HG03045 (cell line): ENCODE results near the gene PLIN3.
"Not testable (repeated sequence)": the region's sequence is repeated elsewhere in the genome, so short reads cannot be mapped to it uniquely, and the experiment has no call there.

ENCODE experiments used
- ATAC-seq: cut with Tn5 transposase; IDR thresholded peaks from one replicate; pipeline ENCODE4 v1.9.1; 2021; ENCODE audit warnings: mild to moderate bottlenecking, moderate library complexity; ENCODE audit not compliant: unreplicated experiment

PLIN3 gene

DNA sequence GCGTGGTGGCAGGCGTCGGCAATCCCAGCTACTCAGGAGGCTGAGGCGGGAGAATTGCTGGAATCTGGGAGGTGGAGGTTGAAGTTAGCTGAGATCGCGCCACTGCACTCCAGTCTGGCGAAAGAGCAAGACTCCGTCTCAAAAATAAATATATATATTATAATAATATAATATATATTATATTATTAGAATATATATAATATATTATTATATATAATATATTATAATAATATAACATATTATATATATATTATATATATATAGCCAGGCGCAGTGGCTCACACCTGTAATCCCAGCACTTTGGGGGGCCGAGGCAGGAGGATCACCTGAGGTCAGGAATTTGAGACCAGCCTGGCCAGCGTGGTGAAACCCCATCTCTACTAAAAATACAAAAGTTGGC, 25.5 kb upstream of the PLIN3 start:
- not testable (repeated sequence) for ATAC-seq

DNA sequence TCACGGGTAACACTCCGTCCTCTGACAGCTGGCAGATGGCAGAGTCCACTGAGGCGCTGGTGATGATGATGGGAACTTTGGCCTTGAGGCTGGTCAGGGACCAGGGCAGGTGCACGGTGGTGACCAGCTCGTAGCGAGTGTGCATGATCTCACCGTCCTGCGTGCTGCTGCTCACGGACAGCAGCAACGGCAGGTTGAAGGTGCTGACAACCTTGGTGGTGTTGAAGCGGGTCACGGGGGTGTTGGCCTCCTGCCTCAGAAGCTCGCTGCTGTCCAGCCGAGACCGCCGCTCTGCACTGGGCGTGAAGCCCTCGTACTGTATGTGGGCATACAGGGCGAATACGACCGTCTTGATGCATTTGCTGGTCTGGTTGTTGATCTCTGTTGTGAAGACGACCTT, 23.6 kb upstream of the PLIN3 start:
- ATAC-seq, result no peak

DNA sequence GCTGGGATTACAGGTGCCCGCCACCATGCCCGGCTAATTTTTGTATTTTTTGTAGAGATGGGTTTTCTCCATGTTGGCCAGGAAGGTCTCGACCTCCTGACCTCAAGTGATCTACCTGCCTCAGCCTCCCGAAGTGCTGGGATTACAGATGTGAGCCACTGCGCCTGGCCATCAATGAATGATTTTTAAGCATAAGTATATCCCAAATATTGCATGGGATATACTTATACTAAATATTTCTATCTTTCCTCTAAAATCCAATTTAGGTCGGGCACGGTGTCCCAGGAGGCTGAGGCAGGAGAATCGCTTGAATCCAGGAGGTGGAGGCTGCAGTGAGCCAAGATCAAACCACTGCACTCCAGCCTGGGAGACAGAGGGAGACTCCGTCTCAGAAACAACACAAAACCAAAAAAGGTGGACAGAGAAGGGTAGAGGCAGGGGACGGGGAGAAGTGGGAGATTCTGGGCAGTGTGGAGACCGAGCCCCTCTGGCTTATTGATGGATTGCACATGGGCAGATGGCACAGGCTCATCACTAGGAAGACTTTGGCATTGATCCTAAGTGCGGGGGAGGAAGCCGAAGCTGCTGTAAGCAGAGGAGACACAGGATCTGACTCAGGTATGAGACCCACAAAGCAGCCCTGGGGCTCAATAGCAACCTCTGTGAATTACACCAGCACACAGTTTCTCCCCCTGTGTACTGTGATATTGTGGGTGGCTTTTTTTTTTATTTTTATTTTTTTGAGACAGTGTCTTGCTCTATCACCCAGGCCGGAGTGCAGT, 21.8 kb upstream of the PLIN3 start:
- ATAC-seq, result no peak

DNA sequence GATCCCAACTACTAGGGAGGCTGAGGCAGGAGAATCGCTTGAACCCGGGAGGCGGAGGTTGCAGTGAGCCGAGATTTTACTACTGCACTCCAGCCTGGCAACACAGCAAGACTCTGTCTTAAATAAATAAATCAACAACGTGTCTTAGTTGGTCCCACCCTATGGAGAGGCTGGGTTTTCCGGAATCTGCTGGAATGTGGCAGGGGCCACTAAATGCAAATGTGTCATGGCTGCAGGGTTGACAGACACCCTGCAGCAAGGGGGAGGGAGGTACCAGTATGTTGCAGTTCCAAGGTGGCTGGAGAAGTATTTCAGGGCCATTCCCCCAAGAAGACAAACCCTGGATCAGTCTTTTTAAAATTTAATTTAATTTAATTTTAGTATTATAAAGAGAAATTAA, 20.3 kb upstream of the PLIN3 start:
- not testable (repeated sequence) for ATAC-seq

DNA sequence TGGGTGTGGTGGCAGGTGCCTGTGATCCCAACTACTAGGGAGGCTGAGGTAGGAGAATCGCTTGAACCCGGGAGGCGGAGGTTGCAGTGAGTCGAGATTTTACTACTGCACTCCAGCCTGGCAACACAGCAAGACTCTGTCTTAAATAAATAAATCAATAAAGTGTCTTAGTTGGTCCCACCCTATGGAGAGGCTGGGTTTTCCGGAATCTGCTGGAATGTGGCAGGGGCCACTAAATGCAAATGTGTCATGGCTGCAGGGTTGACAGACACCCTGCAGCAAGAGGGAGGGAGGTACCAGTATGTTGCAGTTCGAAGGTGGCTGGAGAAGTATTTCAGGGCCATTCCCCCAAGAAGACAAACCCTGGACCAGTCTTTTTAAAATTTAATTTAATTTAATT, 17.5 kb upstream of the PLIN3 start:
- not testable (repeated sequence) for ATAC-seq

DNA sequence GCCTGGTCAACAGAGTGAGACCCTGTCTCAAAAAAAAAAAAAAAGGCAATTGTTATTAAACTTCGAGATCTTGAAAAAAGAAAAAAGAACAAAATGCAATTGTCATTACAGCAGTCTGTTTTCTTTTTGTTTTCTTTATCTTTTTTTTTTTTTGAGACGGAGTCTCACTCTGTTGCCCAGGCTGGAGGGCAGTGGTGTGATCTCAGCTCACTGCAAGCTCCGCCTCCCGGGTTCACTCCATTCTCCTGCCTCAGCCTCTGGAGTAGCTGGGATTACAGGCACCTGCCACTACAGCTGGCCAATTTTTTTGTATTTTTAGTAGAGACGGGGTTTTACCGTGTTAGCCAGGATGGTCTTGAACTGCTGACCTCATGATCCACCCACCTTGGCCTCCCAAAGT, 15.4 kb upstream of the PLIN3 start:
- not testable (repeated sequence) for ATAC-seq

DNA sequence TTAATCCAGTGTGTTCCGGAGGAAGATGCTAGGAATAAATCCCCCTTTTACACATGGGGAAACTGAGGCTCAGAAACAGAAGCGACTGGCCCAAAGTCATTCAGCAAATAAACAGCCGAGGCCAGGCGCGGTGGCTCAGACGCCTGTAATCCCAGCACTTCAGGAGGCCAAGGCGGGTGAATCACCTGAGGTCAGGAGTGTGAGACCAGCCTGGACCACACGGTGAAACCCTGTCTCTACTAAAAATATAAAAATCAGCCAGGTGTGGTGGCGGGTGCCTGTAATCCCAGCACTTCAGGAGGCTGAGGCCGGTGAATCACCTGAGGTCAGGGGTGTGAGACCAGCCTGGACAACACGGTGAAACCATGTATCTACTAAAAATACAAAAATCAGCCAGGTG, 11.6 kb upstream of the PLIN3 start:
- ATAC-seq, result no peak

DNA sequence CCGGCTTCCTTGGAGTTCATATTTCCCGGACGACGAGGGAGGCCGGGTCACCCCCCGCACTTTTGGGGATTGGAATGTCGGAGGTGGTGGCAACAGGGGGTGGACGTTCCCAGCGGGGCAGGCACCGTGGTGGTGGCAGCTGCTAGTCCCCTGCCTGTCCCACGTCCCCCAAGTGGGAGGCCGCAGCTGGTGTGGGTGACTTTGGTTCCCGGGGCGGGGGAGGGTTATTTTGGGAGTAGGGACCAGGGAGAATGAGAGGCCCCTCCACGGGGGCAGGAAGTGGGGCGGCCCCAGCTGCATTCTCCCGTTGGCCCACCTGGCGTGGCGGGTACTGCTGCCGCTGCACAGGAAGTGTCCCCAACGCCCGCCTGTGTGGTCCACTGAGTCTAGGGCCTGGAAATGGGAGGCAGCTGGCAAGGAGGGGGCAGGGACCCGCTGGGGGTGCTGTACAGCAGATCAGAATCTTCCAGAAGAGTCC, 11.1 kb upstream of the PLIN3 start:
- no peak for ATAC-seq

DNA sequence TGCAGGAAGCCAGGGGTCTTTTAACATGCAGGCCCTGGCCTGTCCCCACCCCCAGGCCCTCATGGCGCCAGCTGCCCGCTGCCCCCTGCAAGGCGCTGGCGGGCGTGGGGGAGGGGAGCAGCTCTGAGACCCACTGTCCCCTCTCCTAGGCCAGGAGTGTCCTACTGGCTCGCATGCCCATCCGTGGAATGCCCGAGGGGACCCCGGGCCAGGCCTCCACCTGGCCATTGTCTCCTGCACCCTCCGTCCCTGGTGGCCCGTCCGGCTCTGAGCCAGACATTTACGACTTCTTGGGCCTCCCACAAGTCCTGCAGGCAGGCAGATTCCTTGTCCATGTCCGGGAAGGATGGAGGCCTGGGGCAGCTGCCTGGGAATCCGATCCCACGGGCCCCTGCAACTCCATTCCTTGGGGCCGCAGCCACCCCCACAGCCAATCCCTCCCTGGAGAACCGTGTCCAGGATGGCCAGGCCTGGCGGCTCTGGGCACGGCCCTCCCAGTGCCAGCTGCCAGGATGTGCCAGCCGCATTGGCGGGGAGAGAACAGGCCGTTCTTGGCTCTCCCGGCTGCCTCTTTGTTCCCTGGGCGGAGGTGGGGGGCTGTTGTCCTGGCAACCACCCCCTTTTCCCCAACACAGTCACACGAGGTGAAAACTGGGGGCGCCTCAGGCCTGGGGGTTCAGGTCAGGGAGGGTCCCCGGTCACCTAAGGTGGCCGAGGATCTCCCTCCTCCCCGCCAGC, 10.5 kb upstream of the PLIN3 start:
- ATAC-seq, result no peak

DNA sequence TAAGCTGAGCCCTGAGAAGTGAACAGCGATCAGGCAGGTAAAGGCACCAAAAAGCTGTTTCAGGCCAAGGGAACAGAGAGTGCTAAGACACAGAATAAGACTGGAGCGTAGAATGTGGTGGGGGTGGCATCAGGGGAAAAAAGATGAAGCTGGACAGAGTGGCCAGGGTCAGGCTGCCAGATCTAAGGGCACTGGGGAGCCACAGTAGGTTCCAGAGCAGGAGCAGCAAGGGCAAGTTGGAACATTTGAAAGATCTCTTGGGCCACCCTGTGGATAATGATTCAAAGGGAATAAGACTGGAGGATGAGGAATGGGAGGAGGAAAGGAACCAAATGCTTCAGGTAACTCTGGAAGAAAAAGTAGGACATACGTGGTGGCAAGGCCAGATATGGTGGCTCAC, 6.5 kb upstream of the PLIN3 start:
- no peak for ATAC-seq

DNA sequence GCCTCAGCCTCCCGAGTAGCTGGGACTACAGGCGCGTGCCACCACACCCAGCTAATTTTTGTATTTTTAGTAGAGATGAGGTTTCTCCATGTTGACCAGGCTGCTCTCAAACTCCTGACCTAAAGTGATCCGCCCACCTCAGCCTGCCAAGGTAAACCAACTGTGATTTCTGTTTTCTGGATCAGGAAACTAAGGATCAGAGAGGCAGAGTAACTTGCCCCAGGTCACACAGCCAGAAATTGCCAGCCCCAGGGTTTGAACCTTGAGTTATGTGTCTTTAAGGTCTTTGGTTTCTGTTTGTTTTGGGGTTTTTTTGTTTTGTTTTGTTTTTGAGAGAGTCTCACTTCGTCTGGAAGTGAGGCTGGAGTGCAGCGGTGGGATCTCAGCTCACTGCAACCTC, 4.2 kb upstream of the PLIN3 start:
- ATAC-seq, result no peak

DNA sequence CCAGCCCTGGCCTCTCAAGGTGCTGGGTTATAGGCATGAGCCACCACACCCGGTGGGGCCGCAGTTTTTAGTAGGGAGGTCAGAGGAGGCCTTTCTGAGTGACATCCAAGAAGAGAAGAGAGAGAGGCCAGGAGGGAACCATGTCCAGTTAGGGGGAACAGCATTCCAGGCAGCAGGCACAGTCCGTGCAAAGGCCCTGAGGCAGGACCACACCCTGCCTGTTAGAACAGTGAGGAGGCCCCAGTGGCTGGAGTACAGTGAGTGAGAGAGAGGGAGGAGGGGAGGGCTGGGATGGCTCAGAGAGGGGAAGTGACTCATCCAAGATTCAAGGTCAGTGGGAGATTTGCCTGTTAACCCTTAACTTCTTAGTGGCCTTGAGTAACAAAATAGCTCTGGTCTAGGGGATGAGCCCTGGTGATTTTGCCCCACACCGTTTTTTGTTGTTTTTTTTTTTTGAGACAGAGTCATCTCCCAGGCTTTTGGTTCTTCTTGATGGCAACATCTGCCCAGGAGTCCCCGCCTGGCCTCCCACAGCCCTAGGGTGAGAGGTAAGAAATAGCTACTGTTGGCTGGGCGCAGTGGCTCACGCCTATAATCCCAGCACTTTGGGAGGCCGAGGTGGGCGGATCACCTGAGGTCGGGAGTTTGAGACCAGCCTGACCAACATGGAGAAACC, 2.7 kb upstream of the PLIN3 start:
- no peak for ATAC-seq

DNA sequence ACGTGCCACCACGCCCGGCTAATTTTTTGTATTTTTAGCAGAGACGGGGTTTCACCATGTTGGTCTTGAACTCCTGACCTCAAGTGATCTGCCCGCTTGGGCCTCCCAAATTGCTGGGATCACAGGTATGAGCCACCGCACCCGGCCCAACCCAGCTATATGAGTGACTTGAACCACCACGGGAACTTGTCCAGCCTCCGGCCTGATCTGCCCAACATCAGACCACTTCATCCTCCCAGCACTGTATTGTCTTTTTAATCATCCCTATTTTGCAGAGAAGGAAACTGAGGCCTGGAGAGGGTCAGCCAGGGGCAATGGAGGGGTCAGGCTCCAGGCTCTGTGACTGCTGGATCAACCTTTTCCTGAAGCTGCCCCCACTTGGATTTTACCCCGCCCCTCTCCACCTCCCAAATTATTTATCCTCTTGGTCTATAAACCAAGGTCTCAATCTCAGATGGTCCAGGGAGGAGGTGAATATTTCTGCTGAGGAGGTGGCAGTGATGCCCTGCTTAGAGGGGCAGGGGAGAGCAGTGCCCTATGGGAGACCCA, 893 bp upstream of the PLIN3 start:
- no peak for ATAC-seq

DNA sequence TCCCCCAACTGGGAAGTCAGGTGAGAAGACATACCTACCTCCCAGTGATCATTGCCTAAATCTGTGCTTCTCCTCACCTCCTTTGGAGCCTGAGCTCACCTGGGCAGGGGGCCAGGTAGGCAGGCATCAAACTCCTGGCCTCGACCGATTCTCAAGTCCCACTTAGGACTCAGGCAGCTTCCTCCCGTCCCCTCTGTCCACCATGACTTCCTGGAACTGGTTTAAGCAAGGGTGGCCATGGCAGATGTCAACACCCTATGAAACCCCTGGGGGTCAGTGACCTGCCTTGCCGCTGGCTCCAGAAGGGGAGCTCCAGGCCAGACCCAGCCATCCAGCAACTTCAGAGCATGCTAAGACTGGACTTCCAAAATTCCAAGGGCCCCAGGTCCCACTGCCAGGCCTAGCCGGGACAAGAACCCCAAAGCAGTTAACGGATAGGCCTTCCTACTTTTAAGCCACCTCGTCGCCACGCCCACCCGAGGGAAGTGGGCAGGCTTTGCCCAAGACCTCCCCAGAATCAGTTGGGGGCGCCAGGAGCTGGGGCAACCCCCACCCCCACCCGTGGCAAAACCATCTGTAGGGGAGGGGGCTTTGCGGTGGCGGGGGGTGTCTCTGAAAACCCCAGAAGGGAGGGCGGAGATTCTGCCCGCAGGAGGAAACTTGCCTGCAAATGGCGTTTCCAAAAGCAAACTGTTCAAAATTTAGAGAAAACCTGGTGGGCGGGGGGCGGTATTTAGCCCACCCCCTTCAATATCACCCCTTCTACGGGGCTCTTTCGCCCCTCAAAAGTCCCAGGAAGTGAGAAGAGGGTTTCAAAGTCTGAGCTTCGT, 657 bp downstream of the PLIN3 start:
- ATAC-seq, result no peak

DNA sequence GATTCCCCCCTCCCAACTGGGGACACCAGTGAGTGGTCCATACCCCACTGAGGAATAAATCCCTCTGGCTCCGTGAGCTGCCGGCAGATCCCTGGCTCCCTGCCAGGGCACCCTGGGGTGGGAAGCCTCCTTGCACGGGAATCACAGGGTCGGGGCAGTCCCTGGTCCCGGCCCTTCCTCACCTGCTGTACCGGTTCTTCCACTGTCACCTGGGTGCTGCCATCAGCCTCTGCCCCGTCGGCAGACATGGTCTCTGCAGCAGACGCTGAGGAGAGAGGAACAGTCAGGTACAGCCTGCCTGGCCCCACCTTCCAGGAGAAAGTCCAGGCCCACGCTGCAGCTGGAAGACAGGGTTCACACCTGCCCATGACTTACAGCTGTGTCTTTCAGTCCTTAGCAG, 6.3 kb downstream of the PLIN3 start:
- no peak for ATAC-seq

DNA sequence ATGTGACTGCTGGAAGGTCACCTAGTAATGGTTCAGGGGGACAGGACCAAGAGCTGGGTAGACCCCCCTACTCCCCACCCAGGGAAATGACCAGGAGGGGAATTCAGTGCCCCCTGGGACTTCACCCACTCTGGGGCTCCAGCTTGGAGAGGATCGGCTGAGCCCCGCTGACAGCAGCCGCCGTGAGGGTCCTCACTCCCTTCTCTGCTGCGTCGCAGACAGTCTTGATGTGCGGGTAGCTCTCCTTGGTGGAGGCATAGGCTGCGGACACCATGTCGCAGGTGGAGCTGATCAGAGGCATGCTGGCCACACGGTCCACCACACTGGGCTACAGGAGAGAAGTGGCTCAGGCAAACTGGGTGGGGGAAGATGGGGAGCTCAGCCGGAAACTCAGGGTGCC, 7.8 kb downstream of the PLIN3 start:
- ATAC-seq, result no peak

DNA sequence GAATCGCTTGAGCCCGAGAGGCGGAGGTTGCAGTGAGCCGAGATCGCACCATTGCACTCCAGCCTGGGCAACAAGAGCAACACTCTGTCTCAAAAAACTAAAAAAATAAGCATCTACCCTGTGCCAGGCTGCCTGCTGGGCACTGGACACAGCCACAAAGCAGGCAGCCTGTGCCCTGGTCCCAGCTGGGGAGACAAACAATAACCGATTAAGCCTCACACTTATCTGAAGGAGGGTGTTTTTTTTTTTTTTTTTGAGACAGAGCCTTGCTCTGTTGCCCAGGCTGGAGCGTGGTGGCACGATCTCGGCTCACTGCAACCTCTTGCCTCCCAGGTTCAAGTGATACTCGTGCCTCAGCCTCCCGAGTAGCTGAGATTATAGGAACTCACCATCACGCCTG, 11.0 kb downstream of the PLIN3 start:
- ATAC-seq, result not testable (repeated sequence)

DNA sequence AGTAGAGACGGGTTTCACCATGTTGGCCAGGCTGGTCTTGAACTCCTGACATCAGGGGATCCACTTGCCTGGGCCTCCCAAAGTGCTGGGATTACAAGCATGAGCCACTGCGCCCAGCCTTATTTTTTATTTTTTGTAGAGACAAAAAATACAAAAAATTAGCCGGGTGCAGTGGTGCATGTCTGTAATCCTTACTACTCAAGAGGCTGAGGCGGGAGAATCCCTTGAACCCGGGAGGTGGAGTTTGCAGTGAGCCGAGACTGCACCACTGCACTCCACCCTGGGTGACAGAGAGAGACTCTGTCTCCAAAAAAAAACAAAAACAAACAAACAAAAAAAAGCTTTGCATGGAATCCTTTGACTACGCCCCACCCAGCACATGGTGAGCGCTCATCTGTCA, 14.0 kb downstream of the PLIN3 start:
- ATAC-seq, result not testable (repeated sequence)

DNA sequence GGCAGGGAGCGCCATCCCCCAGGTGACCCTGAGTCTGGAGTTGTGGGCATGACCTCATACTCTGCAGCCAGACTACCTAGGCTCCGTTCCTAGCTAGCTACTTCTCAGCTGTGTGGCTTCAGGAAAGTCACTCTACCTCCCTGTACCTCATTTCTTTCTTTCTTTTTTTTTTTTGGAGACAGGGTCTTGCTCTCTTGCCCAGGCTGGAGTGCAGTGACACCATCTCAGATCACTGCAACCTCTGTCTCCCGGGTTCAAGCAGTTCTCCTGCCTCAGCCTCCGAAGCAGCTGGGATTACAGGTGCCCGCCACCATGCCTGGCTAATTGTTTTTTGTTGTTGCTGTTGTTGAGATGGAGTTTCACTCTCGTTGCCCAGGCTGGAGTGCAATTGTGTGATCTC, 15.0 kb downstream of the PLIN3 start:
- ATAC-seq, result no peak

DNA sequence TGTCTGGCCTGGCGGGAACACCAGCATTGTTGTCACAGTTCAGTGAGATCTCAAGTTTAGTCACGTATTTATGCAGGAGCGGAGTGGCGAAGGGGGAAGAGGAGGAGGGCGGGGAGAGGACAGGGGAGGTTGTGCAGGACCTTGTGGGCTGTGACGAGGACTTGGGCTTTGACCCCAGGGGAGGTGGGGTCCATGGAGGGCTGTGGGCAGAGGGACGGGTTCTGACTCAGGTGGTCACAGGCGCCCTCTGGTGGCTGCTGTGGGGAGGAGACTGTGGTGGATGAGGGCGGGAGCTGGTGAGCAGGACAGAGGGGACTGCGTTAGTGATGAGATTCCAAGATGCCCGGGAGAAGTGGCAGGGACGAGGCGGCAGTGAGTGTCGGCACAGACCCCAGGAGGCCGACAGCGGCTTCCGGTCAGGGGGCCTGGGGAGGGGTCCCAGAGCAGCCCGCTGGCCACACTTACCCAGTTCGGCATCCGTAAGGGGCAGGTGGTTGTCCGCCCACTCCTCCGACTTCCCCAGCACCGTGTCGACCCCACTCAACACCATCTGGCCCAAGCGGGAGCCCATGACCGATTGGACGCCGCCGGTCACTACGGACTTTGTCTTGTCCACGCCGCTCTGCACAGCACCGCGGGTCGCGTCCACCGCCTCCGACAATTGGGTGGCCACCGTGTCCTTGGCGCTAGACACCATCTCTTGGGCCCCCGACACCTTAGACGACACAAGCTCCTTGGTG, 15.7 kb downstream of the PLIN3 start:
- no peak for ATAC-seq
